ENCODE data around the gene TEX54. TPM values are rescaled to one million over a fixed set of nuclear protein-coding genes. Genes with fewer than 3 reads are reported as not detected.

TEX54 gene
- total and polyA plus RNA-seq, 4 donors: 1.6 TPM; not detected in 3

- TF ChIP-seq RXRA (IDR thresholded peaks at IDR 0.05) (no peak), CTCF (IDR thresholded peaks at IDR 0.05; ENCODE audit: low read depth, low read length, missing input control) (peak; percentile 25), YY1 (IDR thresholded peaks at IDR 0.05) (peak; percentile 96), RAD21 (IDR thresholded peaks at IDR 0.05) (peak in 1 of 2 donors; percentile 46), FOXA2 (IDR thresholded peaks at IDR 0.05) (no peak), JUND (IDR thresholded peaks at IDR 0.05) (no peak), GABPA (IDR thresholded peaks at IDR 0.05 in 1 of 2, conservative IDR thresholded peaks at IDR 0.05 in 1 of 2) (peak; percentile 65 to 92), MAX (IDR thresholded peaks at IDR 0.05) (no peak), FOXA1 (IDR thresholded peaks at IDR 0.05) (peak; percentile 21), ATF3 (IDR thresholded peaks at IDR 0.05) (no peak)
- DNase-seq (ENCODE audit: low spot score): peak; percentile 90
- no peaks in the 10 kb centered on the region for H3K27me3 ChIP-seq (ENCODE audit: control insufficient read depth in 4 of 4, insufficient read depth in 4 of 4, low read length in 3 of 4)
- H3K4me3 ChIP-seq (ENCODE audit: low read depth in 1 of 3, low read length in 3 of 3): peak within 1 kb of the TSS; percentile 87 to 95 (median 95)
- no peaks in the 10 kb centered on the region for H3K9me3 ChIP-seq (ENCODE audit: control insufficient read depth in 4 of 4, low read length in 3 of 4)
- under 1% methylated on average over 58 of the region's 58 CpGs for WGBS
- H3K9ac ChIP-seq (ENCODE audit: low read depth in 1 of 2, low read length in 2 of 2): peak within 1 kb of the TSS; percentile 55 to 95
- peaks cover 5 to 41% (median 26%) of the 10 kb centered on the region in 4 donors for H3K36me3 ChIP-seq (ENCODE audit: control insufficient read depth in 4 of 4, insufficient read depth in 3 of 4, low read depth in 1 of 4, low read length in 3 of 4)
- peaks cover 0 to 41% (median 34%) of the 10 kb centered on the region in 4 donors for H3K4me1 ChIP-seq (ENCODE audit: control insufficient read depth in 4 of 4, insufficient read depth in 4 of 4, low read length in 3 of 4)
- peak within 1 kb of the TSS; percentile 80 to 85 for H3K27ac ChIP-seq (ENCODE audit: low read depth in 1 of 2, low read length in 2 of 2)
Measured at GRCh38 chr11:62791501-62792201, 41.0 kb downstream of the TEX54 start, which contains the start of gene TMEM223. Gene TMEM223 (minus strand): TSS chr11:62792006. CDS start chr11:62791994, 12 bp downstream.

- TF ChIP-seq SP1 (IDR thresholded peaks at IDR 0.05) (no peak), RAD21 (IDR thresholded peaks at IDR 0.05) (no peak), TAF1 (conservative IDR thresholded peaks at IDR 0.05) (no peak), REST (IDR thresholded peaks at IDR 0.05) (no peak), MAX (IDR thresholded peaks at IDR 0.05) (no peak), RXRA (IDR thresholded peaks at IDR 0.05) (no peak)
- no peak overlapping the region for H3K9ac ChIP-seq (ENCODE audit: low read depth in 1 of 2, low read length in 2 of 2)
- peaks cover 5 to 22% (median 10%) of the 10 kb centered on the region in 4 donors for H3K36me3 ChIP-seq (ENCODE audit: control insufficient read depth in 4 of 4, insufficient read depth in 3 of 4, low read depth in 1 of 4, low read length in 3 of 4)
- H3K27ac ChIP-seq (ENCODE audit: low read depth in 1 of 2, low read length in 2 of 2): no peak overlapping the region
- WGBS: 79% methylated on average over 3 of the region's 3 CpGs
- H3K27me3 ChIP-seq (ENCODE audit: control insufficient read depth in 4 of 4, insufficient read depth in 4 of 4, low read length in 3 of 4): no peaks in the 10 kb centered on the region
- H3K4me1 ChIP-seq (ENCODE audit: control insufficient read depth in 4 of 4, insufficient read depth in 4 of 4, low read length in 3 of 4): peaks cover 2 to 50% (median 42%) of the 10 kb centered on the region in 4 donors
- no peak for DNase-seq (ENCODE audit: low spot score)
- H3K9me3 ChIP-seq (ENCODE audit: control insufficient read depth in 4 of 4, low read length in 3 of 4): no peaks in the 10 kb centered on the region
- H3K4me3 ChIP-seq (ENCODE audit: low read depth in 1 of 3, low read length in 3 of 3): no peak overlapping the region
Measured at GRCh38 chr11:62789576-62789975, 43.1 kb downstream of the TEX54 start.
